A549 (cell line): Measurements from ENCODE around the gene SIRT7. TPM values are rescaled to one million over a fixed set of nuclear protein-coding genes. Genes with fewer than 3 reads are reported as not detected.
"Not testable (repeated sequence)": the region's sequence is repeated elsewhere in the genome, so short reads cannot be mapped to it uniquely, and the experiment has no call there.

Experiments used
- ATAC-seq, 2 experiments: fragments of 200-7000 bp in 1 of 2; fragments of >200 bp in 1 of 2; cut with Nextera tagmentation in 1 of 2; cut with Tn5 transposase in 1 of 2; 3 replicates each; pipeline versions ENCODE4 v1.8.0 to v1.9.1; 2018 to 2020; ENCODE audit warnings: mild to moderate bottlenecking in 1 of 2, moderate library complexity in 1 of 2
- CTCF ChIA-PET: fragments of 300-600 bp; sonication (Branson Sonifier 250); formaldehyde crosslinking; extraction: SDS; loops from one replicate; lab custom pipeline; 2021; ENCODE audit warnings: antibody characterized with exemption, inconsistent platforms; lab: Yijun Ruan, JAX
- POLR2A ChIA-PET: fragments of 350-600 bp; formaldehyde crosslinking; extraction: SDS; loops from one replicate; lab custom pipeline; 2021; ENCODE audit warnings: antibody characterized with exemption, inconsistent platforms; lab: Yijun Ruan, JAX
- DNase-seq, 2 experiments: peaks; one replicate each; pipeline versions ENCODE4 v3.0.0 to v3.0.0-alpha.2; 2011 to 2016; ENCODE audit warnings: low read depth in 1 of 2, low spot score in 1 of 2
- FAIRE-seq: peaks from 2 replicates; lab custom pipeline; 2011; peaks lifted over from hg19 to GRCh38; lab: Jason Lieb, UNC
- H3K27ac ChIP-seq, 2 experiments: fragments of >200 bp; sonication (Bioruptor Twin); formaldehyde crosslinking; 3 replicates each; pipeline ENCODE4 v1.5.1; 2016 to 2017
- H3K4me1 ChIP-seq: fragments of >200 bp; sonication (Bioruptor Twin); formaldehyde crosslinking; 3 replicates; pipeline ENCODE4 v1.6.1; 2016
- H3K4me2 ChIP-seq: fragments of >200 bp; sonication (Bioruptor Twin); formaldehyde crosslinking; 3 replicates; pipeline ENCODE4 v1.6.1; 2016
- H3K4me3 ChIP-seq: fragments of >200 bp; sonication (Bioruptor Twin); formaldehyde crosslinking; 3 replicates; pipeline ENCODE4 v1.5.1; 2016
- H3K9me3 ChIP-seq: fragments of >200 bp; sonication (Bioruptor Twin); formaldehyde crosslinking; 3 replicates; pipeline ENCODE4 v1.6.1; 2016
- CBX8 ChIP-seq: fragments of 200-600 bp; sonication (generic); IDR thresholded peaks from 2 replicates; pipeline ENCODE4 v1.6.1; 2016
- CEBPB ChIP-seq, 2 experiments: fragments of >200 bp in 1 of 2; sonication (Bioruptor Twin) in 1 of 2; formaldehyde crosslinking in 1 of 2; IDR thresholded peaks; 2 replicates each; pipeline ENCODE4 v1.6.1; 2012 to 2016
- EHF ChIP-seq: fragments of 250-450 bp; sonication (Bioruptor Pico); IDR thresholded peaks from 2 replicates; pipeline ENCODE4 v1.5.0; 2020; ENCODE audit warnings: mild to moderate bottlenecking
- FOSL2 ChIP-seq, 2 experiments: fragments of 450-650 bp in 1 of 2; fragments of >200 bp in 1 of 2; sonication (Bioruptor Twin) in 1 of 2; formaldehyde crosslinking; IDR thresholded peaks; 2 replicates each; pipeline versions ENCODE4 v1.5.0 to v1.6.1; 2016 to 2020; ENCODE audit warnings: mild to moderate bottlenecking in 1 of 2, moderate library complexity in 1 of 2
- GATA3 ChIP-seq: IDR thresholded peaks from 2 replicates; pipeline ENCODE4 v1.6.1; 2012; ENCODE audit warnings: borderline replicate concordance
- HOXA7 ChIP-seq: fragments of 250-450 bp; sonication (Bioruptor Pico); IDR thresholded peaks from 2 replicates; pipeline ENCODE4 v1.5.0; 2020; ENCODE audit warnings: mild to moderate bottlenecking, moderate library complexity
- HOXB13 ChIP-seq: fragments of 250-450 bp; sonication (Bioruptor Pico); IDR thresholded peaks from 2 replicates; pipeline ENCODE4 v1.5.0; 2020; ENCODE audit warnings: low read depth, mild to moderate bottlenecking, moderate library complexity
- MAZ ChIP-seq: fragments of 150-350 bp; IDR thresholded peaks from 2 replicates; pipeline ENCODE4 v1.6.1; 2014; ENCODE audit warnings: antibody characterized with exemption, low read depth, low read length, borderline replicate concordance
- NFE2L2 ChIP-seq: fragments of 150-350 bp; conservative IDR thresholded peaks from 2 replicates; pipeline ENCODE4 v1.6.1; 2014; ENCODE audit warnings: low read length
- NPAS2 ChIP-seq: fragments of 250-450 bp; sonication (Bioruptor Pico); IDR thresholded peaks from 2 replicates; pipeline ENCODE4 v1.8.0; 2022; ENCODE audit warnings: mild to moderate bottlenecking, moderate library complexity, borderline replicate concordance
- PHF8 ChIP-seq: fragments of 200-600 bp; sonication (generic); IDR thresholded peaks from 2 replicates; pipeline ENCODE4 v1.6.1; 2016; ENCODE audit warnings: low read depth, mild to moderate bottlenecking, antibody characterized with exemption, moderate library complexity, borderline replicate concordance
- POLR2A ChIP-seq: IDR thresholded peaks from 2 replicates; pipeline ENCODE4 v1.6.1; 2012; ENCODE audit warnings: mild to moderate bottlenecking, low read length
- RAD21 ChIP-seq, 2 experiments: fragments of >200 bp in 1 of 2; sonication (Bioruptor Twin) in 1 of 2; formaldehyde crosslinking in 1 of 2; IDR thresholded peaks in 1 of 2; conservative IDR thresholded peaks in 1 of 2; 2 replicates in 1 of 2; 3 replicates in 1 of 2; pipeline ENCODE4 v1.6.1; 2012 to 2018; ENCODE audit warnings: inconsistent platforms in 1 of 2
- SMC3 ChIP-seq: fragments of >200 bp; sonication (Bioruptor Twin); formaldehyde crosslinking; IDR thresholded peaks from 3 replicates; pipeline ENCODE4 v1.6.1; 2018; ENCODE audit warnings: inconsistent platforms
- SREBF2 ChIP-seq: fragments of 450-650 bp; IDR thresholded peaks from 2 replicates; pipeline ENCODE4 v1.6.1; 2014; ENCODE audit warnings: mild to moderate bottlenecking, moderate library complexity
- TFCP2L1 ChIP-seq: fragments of 250-450 bp; sonication (Bioruptor Pico); IDR thresholded peaks from 2 replicates; pipeline ENCODE4 v1.5.0; 2021; ENCODE audit warnings: mild to moderate bottlenecking
- ZFP36 ChIP-seq: fragments of 450-650 bp; IDR thresholded peaks from 2 replicates; pipeline ENCODE4 v1.6.1; 2014; ENCODE audit warnings: borderline replicate concordance; ENCODE audit not compliant: partially characterized antibody
- ZSCAN20 ChIP-seq: fragments of 250-450 bp; sonication (Bioruptor Pico); IDR thresholded peaks from 2 replicates; pipeline ENCODE4 v1.8.0; 2022; ENCODE audit warnings: mild to moderate bottlenecking, moderate library complexity
- WGBS: methylation state at CpG from one replicate; pipeline ENCODE4 v1.1.6; 2017; ENCODE audit errors: missing lambda C conversion rate; 5-methylcytosine and 5-hydroxymethylcytosine counted together
- polyA plus RNA-seq, 4 experiments: library from polyadenylated mRNA; depleted of rRNA in 3 of 4; stranded (reverse); fragments of >200 nt; fragmentation: RNase III in 1 of 4; extraction: RNeasy Plus Mini Kit Qiagen cat#74134 plus additional on column Dnase treatment in 1 of 4; gene quantifications; 2 replicates in 3 of 4; 3 replicates in 1 of 4; pipeline ENCODE4 v1.2.3, GENCODE V29; 2011 to 2017
- TF ChIP-seq, protein P1 (sequence below): IDR thresholded peaks from 2 replicates; pipeline ENCODE4 v1.6.1; 2012
- TF ChIP-seq, protein P2 (sequence below): fragments of >200 bp; sonication (Bioruptor Twin); formaldehyde crosslinking; IDR thresholded peaks from 3 replicates; pipeline ENCODE4 v1.5.1; 2016
- TF ChIP-seq, protein P3 (sequence below): fragments of 200-600 bp; sonication (generic); IDR thresholded peaks from 2 replicates; pipeline ENCODE4 v1.6.1; 2016; ENCODE audit warnings: antibody characterized with exemption, mild to moderate bottlenecking, moderate library complexity

SIRT7 gene
- polyA plus RNA-seq, 2 of the 4 experiments (the other 2 are of a cell fraction) = 9.8 to 35.2 TPM

DNA sequence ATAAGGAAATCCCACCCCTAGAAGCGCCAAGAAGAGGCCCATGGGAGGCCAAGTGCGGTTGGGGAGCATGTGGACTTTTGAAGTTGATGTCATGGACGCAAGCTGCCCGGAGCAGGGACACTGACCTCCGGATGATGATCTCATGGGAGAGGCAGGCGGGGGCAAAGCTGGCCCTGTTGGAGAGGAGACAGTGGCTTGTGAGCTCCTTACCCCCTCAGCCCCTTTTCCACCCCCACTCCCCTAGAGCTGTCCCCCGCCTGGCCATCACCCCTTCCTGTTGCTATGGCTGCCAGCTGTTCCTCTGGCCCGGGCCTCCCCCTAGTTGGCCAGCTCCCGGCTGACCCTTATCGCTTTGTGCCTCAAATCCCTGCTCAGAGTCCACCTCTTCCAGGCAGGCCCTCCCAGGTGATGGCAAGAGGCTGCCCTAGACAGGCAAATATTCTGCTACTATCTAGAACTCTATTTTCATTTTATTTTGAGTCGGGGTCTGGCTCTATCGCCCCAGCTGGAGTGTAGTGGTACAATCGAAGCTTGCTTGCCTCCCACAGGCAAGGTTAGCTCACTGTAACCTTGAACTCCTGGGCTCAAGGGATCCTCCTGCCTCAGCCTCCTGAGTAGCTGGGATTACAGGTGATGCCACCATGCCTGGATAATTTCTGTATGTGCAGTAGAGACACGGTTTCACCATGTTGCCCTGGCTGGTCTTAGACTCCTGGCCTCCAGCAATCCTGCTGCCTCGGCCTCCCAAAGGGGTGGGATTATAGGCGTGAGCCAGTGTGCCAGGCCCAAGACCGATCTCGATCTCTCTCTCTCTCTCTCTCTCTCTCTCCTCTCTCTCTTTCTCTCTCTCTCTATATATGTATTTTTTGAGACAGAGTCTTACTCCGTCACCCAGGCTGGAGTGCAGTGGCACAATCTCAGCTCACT is 36.4 kb upstream of the SIRT7 start:
- FAIRE-seq = no peak
- Histone ChIP-seq H3K4me2 (no peak overlapping the region), H3K4me3 (no peak overlapping the region), H3K4me1 (peaks cover 4% of the 10 kb centered on the region; the same call in 1 of the 3 replicates), H3K27ac (no peak overlapping the region), H3K9me3 (no peaks in the 10 kb centered on the region)
- WGBS = 74% methylated on average over 19 of the region's 19 CpGs
- POLR2A ChIA-PET = interaction anchor here (0.7 kb wide), 1 partner anchor 105 kb away, joined by 7 read pairs; no protein-coding TSS in a partner anchor
- TF ChIP-seq RAD21 (conservative IDR thresholded peaks at IDR 0.05 in 1 of 2, IDR thresholded peaks at IDR 0.05 in 1 of 2) (no peak), CEBPB (IDR thresholded peaks at IDR 0.05) (no peak), EHF (CRISPR knock-in tag) (no peak), FOSL2 (IDR thresholded peaks at IDR 0.05) (no peak), FOSL2 (CRISPR knock-in tag; IDR thresholded peaks at IDR 0.05) (no peak), GATA3 (no peak), POLR2A (no peak), NFE2L2 (no peak), NPAS2 (CRISPR knock-in tag) (no peak), CBX8 (no peak), PHF8 (no peak), SMC3 (no peak), SREBF2 (no peak)
- TF ChIP-seq, protein P1, sequence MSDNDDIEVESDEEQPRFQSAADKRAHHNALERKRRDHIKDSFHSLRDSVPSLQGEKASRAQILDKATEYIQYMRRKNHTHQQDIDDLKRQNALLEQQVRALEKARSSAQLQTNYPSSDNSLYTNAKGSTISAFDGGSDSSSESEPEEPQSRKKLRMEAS = no peak
- no peak for ATAC-seq
- CTCF ChIA-PET = interaction anchor here (0.5 to 17.3 kb wide), 17 partner anchors 7 to 117 kb away, joined by 3 to 170 read pairs (median 5); partner anchors contain the start of genes CENPX, DCXR, LRRC45 and MAFG
- no peak for DNase-seq

DNA sequence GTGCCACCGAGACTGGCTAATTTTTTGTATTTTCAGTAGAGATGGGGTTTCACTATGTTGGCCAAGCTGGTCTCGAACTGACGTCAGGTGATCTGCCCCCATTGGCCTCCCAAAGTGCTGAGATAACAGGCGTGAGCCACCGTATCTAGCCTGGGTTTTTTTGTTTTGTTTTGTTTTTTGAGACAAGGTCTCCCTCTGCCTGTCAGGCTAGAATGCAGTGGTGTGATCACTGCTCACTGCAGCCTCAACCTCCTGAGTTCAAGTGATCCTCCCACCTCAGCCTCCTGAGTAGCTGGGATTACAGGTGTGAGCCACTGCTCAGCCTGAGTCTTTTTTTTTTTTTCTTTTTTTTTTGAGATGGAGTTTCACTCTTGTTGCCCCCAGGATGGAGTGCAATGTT is 35.5 kb upstream of the SIRT7 start:
- not testable (repeated sequence) for FAIRE-seq, H3K4me2 ChIP-seq, DNase-seq, H3K27ac ChIP-seq, H3K4me1 ChIP-seq, H3K4me3 ChIP-seq, H3K9me3 ChIP-seq
- ChIA-PET POLR2A (interaction anchor here (0.7 to 0.8 kb wide), 2 partner anchors 70 to 106 kb away, joined by 3 to 7 read pairs; partner anchors contain the start of genes CENPX and LRRC45), CTCF (interaction anchor here (1.1 to 17.3 kb wide), 11 partner anchors 8 to 89 kb away, joined by 3 to 170 read pairs (median 7); partner anchors contain the start of genes CENPX, DCXR, LRRC45 and MAFG)
- peak in 1 of 2 experiments; percentile 40; a peak in 2 of 5 replicates for TF ChIP-seq RAD21 (conservative IDR thresholded peaks at IDR 0.05 in 1 of 2, IDR thresholded peaks at IDR 0.05 in 1 of 2)
- 84% methylated on average over 5 of the region's 5 CpGs for WGBS
- ATAC-seq = peak in 1 of 2 experiments; percentile 23; a peak in 2 of 6 replicates

DNA sequence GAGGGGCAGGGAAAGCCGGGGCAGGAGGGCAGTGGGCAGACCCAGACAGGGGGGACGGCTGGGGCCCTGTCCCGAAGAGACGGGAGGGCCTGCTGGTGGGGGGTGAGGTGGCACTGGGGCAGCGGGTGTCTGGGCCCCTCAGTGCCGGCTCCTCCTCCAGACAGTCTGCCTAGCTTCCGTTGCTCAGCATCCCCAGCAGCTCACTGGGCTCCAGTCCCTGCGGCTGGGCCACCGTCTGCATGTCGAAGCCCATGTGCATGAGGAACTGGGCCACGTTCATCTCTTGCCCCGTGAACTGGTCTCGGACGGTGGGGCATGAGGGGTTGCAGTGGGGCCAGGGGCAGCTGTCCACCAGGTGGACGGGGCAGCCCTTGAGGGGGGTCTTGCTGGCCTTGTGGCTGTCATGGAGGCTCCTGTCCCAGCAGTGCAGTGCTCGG is 34.8 kb upstream of the SIRT7 start:
- ATAC-seq (peak in 1 of 2 experiments; percentile 6; a peak in 1 of 6 replicates), FAIRE-seq (no peak), DNase-seq (no peak)
- no peaks in the 10 kb centered on the region for H3K9me3 ChIP-seq
- no peak for TF ChIP-seq FOSL2 (IDR thresholded peaks at IDR 0.05)
- no peak for TF ChIP-seq FOSL2 (CRISPR knock-in tag; IDR thresholded peaks at IDR 0.05)
- TF ChIP-seq ZFP36 = no peak
- TF ChIP-seq, protein P2, sequence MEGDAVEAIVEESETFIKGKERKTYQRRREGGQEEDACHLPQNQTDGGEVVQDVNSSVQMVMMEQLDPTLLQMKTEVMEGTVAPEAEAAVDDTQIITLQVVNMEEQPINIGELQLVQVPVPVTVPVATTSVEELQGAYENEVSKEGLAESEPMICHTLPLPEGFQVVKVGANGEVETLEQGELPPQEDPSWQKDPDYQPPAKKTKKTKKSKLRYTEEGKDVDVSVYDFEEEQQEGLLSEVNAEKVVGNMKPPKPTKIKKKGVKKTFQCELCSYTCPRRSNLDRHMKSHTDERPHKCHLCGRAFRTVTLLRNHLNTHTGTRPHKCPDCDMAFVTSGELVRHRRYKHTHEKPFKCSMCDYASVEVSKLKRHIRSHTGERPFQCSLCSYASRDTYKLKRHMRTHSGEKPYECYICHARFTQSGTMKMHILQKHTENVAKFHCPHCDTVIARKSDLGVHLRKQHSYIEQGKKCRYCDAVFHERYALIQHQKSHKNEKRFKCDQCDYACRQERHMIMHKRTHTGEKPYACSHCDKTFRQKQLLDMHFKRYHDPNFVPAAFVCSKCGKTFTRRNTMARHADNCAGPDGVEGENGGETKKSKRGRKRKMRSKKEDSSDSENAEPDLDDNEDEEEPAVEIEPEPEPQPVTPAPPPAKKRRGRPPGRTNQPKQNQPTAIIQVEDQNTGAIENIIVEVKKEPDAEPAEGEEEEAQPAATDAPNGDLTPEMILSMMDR = no peak
- no peak for TF ChIP-seq MAZ
- no peak for TF ChIP-seq HOXB13 (CRISPR knock-in tag)
- TF ChIP-seq TFCP2L1 (CRISPR knock-in tag) = no peak
- TF ChIP-seq HOXA7 = no peak
- TF ChIP-seq, protein P3, sequence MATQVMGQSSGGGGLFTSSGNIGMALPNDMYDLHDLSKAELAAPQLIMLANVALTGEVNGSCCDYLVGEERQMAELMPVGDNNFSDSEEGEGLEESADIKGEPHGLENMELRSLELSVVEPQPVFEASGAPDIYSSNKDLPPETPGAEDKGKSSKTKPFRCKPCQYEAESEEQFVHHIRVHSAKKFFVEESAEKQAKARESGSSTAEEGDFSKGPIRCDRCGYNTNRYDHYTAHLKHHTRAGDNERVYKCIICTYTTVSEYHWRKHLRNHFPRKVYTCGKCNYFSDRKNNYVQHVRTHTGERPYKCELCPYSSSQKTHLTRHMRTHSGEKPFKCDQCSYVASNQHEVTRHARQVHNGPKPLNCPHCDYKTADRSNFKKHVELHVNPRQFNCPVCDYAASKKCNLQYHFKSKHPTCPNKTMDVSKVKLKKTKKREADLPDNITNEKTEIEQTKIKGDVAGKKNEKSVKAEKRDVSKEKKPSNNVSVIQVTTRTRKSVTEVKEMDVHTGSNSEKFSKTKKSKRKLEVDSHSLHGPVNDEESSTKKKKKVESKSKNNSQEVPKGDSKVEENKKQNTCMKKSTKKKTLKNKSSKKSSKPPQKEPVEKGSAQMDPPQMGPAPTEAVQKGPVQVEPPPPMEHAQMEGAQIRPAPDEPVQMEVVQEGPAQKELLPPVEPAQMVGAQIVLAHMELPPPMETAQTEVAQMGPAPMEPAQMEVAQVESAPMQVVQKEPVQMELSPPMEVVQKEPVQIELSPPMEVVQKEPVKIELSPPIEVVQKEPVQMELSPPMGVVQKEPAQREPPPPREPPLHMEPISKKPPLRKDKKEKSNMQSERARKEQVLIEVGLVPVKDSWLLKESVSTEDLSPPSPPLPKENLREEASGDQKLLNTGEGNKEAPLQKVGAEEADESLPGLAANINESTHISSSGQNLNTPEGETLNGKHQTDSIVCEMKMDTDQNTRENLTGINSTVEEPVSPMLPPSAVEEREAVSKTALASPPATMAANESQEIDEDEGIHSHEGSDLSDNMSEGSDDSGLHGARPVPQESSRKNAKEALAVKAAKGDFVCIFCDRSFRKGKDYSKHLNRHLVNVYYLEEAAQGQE = no peak
- TF ChIP-seq, protein P1 = no peak
- TF ChIP-seq RAD21 (conservative IDR thresholded peaks at IDR 0.05 in 1 of 2, IDR thresholded peaks at IDR 0.05 in 1 of 2) = no peak
- TF ChIP-seq ZSCAN20 = no peak
- CTCF ChIA-PET = interaction anchor here (0.7 to 17.3 kb wide), 11 partner anchors 9 to 90 kb away, joined by 3 to 170 read pairs (median 7); partner anchors contain the start of genes CENPX, DCXR, LRRC45 and MAFG
- no peak overlapping the region for H3K4me2 ChIP-seq
- no peaks in the 10 kb centered on the region for H3K4me1 ChIP-seq
- 79% methylated on average over 16 of the region's 16 CpGs for WGBS
- H3K4me3 ChIP-seq = no peak overlapping the region
- POLR2A ChIA-PET = interaction anchor here (0.8 kb wide), 1 partner anchor 70 kb away, joined by 3 read pairs; the partner anchor contains the start of genes CENPX and LRRC45
- no peak overlapping the region for H3K27ac ChIP-seq
